CD14-positive monocyte (primary cell): Measurements from ENCODE around the gene MICU1. TPM values are rescaled to one million over a fixed set of nuclear protein-coding genes. Genes with fewer than 3 reads are reported as not detected.
A peak's percentile ranks its signal among the peaks of the same experiment; 100 is the strongest.

Source experiments
- DNase-seq, 3 donors: peaks; one replicate each; pipeline ENCODE4 v3.0.0-alpha.2; 2011 to 2022
- H2AFZ ChIP-seq: 2 replicates; pipeline ENCODE4 v1.6.0; 2012; ENCODE audit warnings: mild to moderate bottlenecking, low read depth, low read length, inconsistent platforms; ENCODE audit not compliant: insufficient read depth, poor library complexity, severe bottlenecking
- H3K27ac ChIP-seq, 2 donors: 1 replicate in 1 of 2; 2 replicates in 1 of 2; pipeline ENCODE4 v1.5.1; 2012 to 2013; ENCODE audit warnings: low read length in 2 of 2, control low read depth in 1 of 2, inconsistent platforms in 1 of 2, low read depth in 1 of 2, mild to moderate bottlenecking in 1 of 2
- H3K27me3 ChIP-seq, 2 donors: one replicate each; pipeline versions ENCODE4 v1.6.0 to v1.6.1; 2011 to 2013; ENCODE audit warnings: low read length in 2 of 2; ENCODE audit not compliant: control insufficient read depth in 2 of 2, insufficient read depth in 2 of 2
- H3K36me3 ChIP-seq, 2 donors: replicated peaks in 1 of 2; 1 replicate in 1 of 2; 2 replicates in 1 of 2; pipeline versions ENCODE4 v1.5.1 to v1.6.1; 2012 to 2013; ENCODE audit warnings: low read length in 2 of 2, control low read depth in 1 of 2, inconsistent platforms in 1 of 2, mild to moderate bottlenecking in 1 of 2; ENCODE audit not compliant: insufficient read depth in 2 of 2, control insufficient read depth in 1 of 2
- H3K4me1 ChIP-seq, 2 donors: 1 replicate in 1 of 2; 2 replicates in 1 of 2; pipeline versions ENCODE4 v1.5.1 to v1.6.1; 2012 to 2013; ENCODE audit warnings: low read length in 2 of 2, control low read depth in 1 of 2, inconsistent platforms in 1 of 2, mild to moderate bottlenecking in 1 of 2, moderate library complexity in 1 of 2; ENCODE audit not compliant: insufficient read depth in 2 of 2, control insufficient read depth in 1 of 2
- H3K4me2 ChIP-seq: replicated peaks from 2 replicates; pipeline ENCODE3; 2012; ENCODE audit warnings: low read length, moderate library complexity, mild to moderate bottlenecking; ENCODE audit not compliant: poor library complexity, severe bottlenecking; ENCODE audit errors: extremely low read depth
- H3K4me3 ChIP-seq, 3 experiments: fragments of 200-600 bp in 1 of 3; sonication (generic) in 1 of 3; replicated peaks in 1 of 3; 1 replicate in 2 of 3; 2 replicates in 1 of 3; pipeline ENCODE4 v1.5.1; 2011 to 2013; ENCODE audit warnings: low read length in 3 of 3, mild to moderate bottlenecking in 3 of 3, control low read depth in 2 of 3, low read depth in 2 of 3, inconsistent platforms in 1 of 3, moderate library complexity in 1 of 3
- H3K79me2 ChIP-seq: 2 replicates; pipeline ENCODE4 v1.6.0; 2012; ENCODE audit warnings: mild to moderate bottlenecking, control low read depth, inconsistent platforms, low read length, moderate library complexity; ENCODE audit not compliant: insufficient read depth
- H3K9ac ChIP-seq: 2 replicates; pipeline ENCODE4 v1.6.0; 2017; ENCODE audit warnings: low read length, mild to moderate bottlenecking; ENCODE audit not compliant: insufficient read depth, poor library complexity, severe bottlenecking
- H3K9me3 ChIP-seq, 2 donors: replicated peaks in 1 of 2; 1 replicate in 1 of 2; 2 replicates in 1 of 2; pipeline versions ENCODE4 v1.5.1 to v1.6.1; 2012 to 2013; ENCODE audit warnings: low read length in 2 of 2, control low read depth in 1 of 2; ENCODE audit not compliant: control insufficient read depth in 1 of 2, insufficient read depth in 1 of 2
- H4K20me1 ChIP-seq: 2 replicates; pipeline ENCODE4 v1.6.0; 2012; ENCODE audit warnings: mild to moderate bottlenecking, low read length, control low read depth, moderate library complexity; ENCODE audit not compliant: insufficient read depth
- H3K27ac Mint-ChIP-seq, 7 donors: one replicate each; pipeline ENCODE4 v1.8.0; 2020; ENCODE audit warnings: mild to moderate bottlenecking in 7 of 7, mixed read lengths in 7 of 7, moderate library complexity in 6 of 7, inconsistent platforms in 2 of 7
- H3K27me3 Mint-ChIP-seq, 3 donors: one replicate each; pipeline ENCODE4 v1.8.0; 2021 to 2022; ENCODE audit warnings: low read depth in 3 of 3, mild to moderate bottlenecking in 3 of 3, mixed read lengths in 3 of 3, moderate library complexity in 3 of 3, inconsistent platforms in 1 of 3
- H3K36me3 Mint-ChIP-seq, 2 donors: one replicate each; pipeline ENCODE4 v1.8.0; 2020; ENCODE audit warnings: mixed read lengths in 2 of 2, inconsistent platforms in 1 of 2, mild to moderate bottlenecking in 1 of 2
- H3K4me1 Mint-ChIP-seq: one replicate; pipeline ENCODE4 v1.8.0; 2020; ENCODE audit warnings: mild to moderate bottlenecking, mixed read lengths
- H3K4me3 Mint-ChIP-seq, 2 donors: one replicate each; pipeline ENCODE4 v1.8.0; 2020; ENCODE audit warnings: mild to moderate bottlenecking in 2 of 2, mixed read lengths in 2 of 2, moderate library complexity in 1 of 2
- H3K9me3 Mint-ChIP-seq, 7 donors: one replicate each; pipeline ENCODE4 v1.8.0; 2020 to 2022; ENCODE audit warnings: mixed read lengths in 7 of 7, mild to moderate bottlenecking in 6 of 7, moderate library complexity in 6 of 7, inconsistent platforms in 2 of 7
- CTCF ChIP-seq: fragments of 200-600 bp; IDR thresholded peaks from one replicate; pipeline ENCODE4 v1.8.0; 2022; ENCODE audit warnings: antibody characterized with exemption, mild to moderate bottlenecking
- WGBS: methylation state at CpG from one replicate; pipeline ENCODE4 v1.1.5; 2013; ENCODE audit warnings: missing lambda C conversion rate; ENCODE audit not compliant: insufficient coverage; 5-methylcytosine and 5-hydroxymethylcytosine counted together
- intact Hi-C, 2 donors: fragments of 100-400 bp; cut with micrococcal nuclease; formaldehyde crosslinking; loops; one replicate each; pipeline versions ENCODE4 v1.15.0 to v1.15.1; 2023
- polyA plus RNA-seq, 3 donors: library from polyadenylated mRNA; depleted of rRNA in 1 of 3; unstranded in 2 of 3; stranded (reverse) in 1 of 3; fragments of 300-500 nt in 2 of 3; fragments of >200 nt in 1 of 3; fragmentation: Illumina TruSeq in 2 of 3; gene quantifications; 1 replicate in 2 of 3; 2 replicates in 1 of 3; pipeline ENCODE4 v1.2.3, GENCODE V29; 2012 to 2021

Gene MICU1
- polyA plus RNA-seq, 3 donors, result 51.1 to 76.4 (median 51.7) TPM

- Histone ChIP-seq H3K27me3 (no peaks in the 10 kb centered on the region), H3K4me3 (peak overlapping the region; percentile 85 to 89 (median 86)), H3K27ac (peak overlapping the region; percentile 88 to 96), H4K20me1 (peaks cover 56% of the 10 kb centered on the region), H3K79me2 (peaks cover 55% of the 10 kb centered on the region), H3K9me3 (no peaks in the 10 kb centered on the region), H2AFZ (peak overlapping the region; percentile 79), H3K4me1 (peaks cover 19 to 23% of the 10 kb centered on the region in 2 donors), H3K36me3 (peaks cover 12 to 41% of the 10 kb centered on the region in 2 donors), H3K4me2 (peak overlapping the region; percentile 99), H3K9ac (peak overlapping the region; percentile 81)
- H3K36me3 Mint-ChIP-seq, result peaks cover 38 to 40% of the 10 kb centered on the region in 2 donors
- TF ChIP-seq CTCF, result no peak
- no peaks in the 10 kb centered on the region for H3K9me3 Mint-ChIP-seq
- peak overlapping the region; percentile 96 to 100 (median 99) for H3K27ac Mint-ChIP-seq
- WGBS, result 0% methylated on average over 13 of the region's 23 CpGs
- intact Hi-C loops, result loop anchor here in 1 of 2 donors (5.0 kb wide), 1 partner anchor 813 kb away; the partner anchor contains the start of genes ECD and FAM149B1
- peak overlapping the region; percentile 97 to 99 for H3K4me3 Mint-ChIP-seq
- H3K27me3 Mint-ChIP-seq, result peaks cover 0 to 2% (median 1%) of the 10 kb centered on the region in 3 donors
- peaks cover 45% of the 10 kb centered on the region for H3K4me1 Mint-ChIP-seq
- DNase-seq, result no peak
These were observed 271.9 kb downstream of the MICU1 start for GRCh38 chr10:72353965-72354355.

DNA sequence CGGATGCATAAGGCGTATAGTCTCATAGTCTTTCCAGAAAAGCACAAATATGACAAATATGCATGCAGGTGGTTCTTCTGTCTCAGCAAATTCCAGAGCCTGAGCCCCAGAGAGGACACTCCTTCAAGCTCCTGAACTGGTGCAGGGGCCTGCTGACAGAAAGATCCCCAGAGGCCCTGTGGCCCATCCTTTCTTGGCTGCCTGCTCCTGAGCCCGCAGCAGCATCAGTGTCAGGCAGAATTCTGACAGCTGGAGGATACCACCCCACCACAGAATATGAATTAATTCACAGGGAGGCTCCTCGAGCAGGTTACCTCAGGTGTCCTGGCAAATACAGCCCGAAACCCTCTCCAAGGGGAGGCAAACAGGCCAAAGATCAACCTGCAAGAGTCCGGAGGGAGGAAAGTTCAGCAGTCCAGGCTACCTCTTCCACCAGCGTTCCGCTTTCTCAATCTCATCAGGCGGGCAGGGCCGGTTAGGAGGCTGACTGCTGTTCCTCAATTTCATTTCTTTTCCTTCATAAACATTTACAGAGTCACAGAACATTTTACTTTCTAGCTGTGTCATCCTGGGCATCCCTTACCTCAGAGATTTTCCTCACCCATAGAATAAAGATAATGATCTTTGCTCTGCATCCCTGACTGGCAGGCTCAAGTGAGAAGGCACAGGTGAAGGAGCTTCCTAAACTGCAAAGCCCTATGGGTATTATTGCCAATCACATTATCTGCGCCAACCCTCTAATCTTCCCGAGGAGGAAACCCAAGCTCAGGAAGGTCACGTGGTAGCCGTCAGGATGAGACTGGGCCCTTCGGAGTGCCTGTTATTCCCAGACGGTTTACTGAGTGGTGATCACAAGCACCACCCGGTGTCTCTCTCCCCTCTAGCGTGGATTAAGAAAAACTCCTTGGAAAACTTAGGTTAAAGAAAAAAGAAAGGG, 272.6 kb downstream of the MICU1 start:
- H3K4me1 ChIP-seq, result peaks cover 19 to 23% of the 10 kb centered on the region in 2 donors
- Mint-ChIP-seq H3K36me3 (peaks cover 45 to 47% of the 10 kb centered on the region in 2 donors), H3K9me3 (no peaks in the 10 kb centered on the region), H3K4me1 (peaks cover 45% of the 10 kb centered on the region), H3K27ac (peak overlapping the region; percentile 96 to 100 (median 99)), H3K4me3 (peak overlapping the region; percentile 97 to 99), H3K27me3 (peaks cover 0 to 2% (median 1%) of the 10 kb centered on the region in 3 donors)
- H4K20me1 ChIP-seq, result peaks cover 63% of the 10 kb centered on the region
- peak overlapping the region; percentile 85 to 89 (median 86) for H3K4me3 ChIP-seq
- peak overlapping the region; percentile 99 for H3K4me2 ChIP-seq
- no peak for TF ChIP-seq CTCF
- peak overlapping the region; percentile 88 to 96 for H3K27ac ChIP-seq
- H3K27me3 ChIP-seq, result no peaks in the 10 kb centered on the region
- WGBS, result 41% methylated on average over 12 of the region's 18 CpGs
- peak; percentile 30 to 38 (median 33) for DNase-seq
- H3K36me3 ChIP-seq, result peaks cover 19 to 48% of the 10 kb centered on the region in 2 donors
- peak overlapping the region; percentile 79 for H2AFZ ChIP-seq
- peak overlapping the region; percentile 81 for H3K9ac ChIP-seq
- H3K9me3 ChIP-seq, result no peaks in the 10 kb centered on the region
- H3K79me2 ChIP-seq, result peaks cover 62% of the 10 kb centered on the region
- intact Hi-C loops, result loop anchor here in 1 of 2 donors (5.0 kb wide), 1 partner anchor 814 kb away; the partner anchor contains the start of genes ECD and FAM149B1
